WERI-Rb-1 (cell line): ENCODE data around the gene MLC1.
A peak's percentile ranks its signal among the peaks of the same experiment; 100 is the strongest.

Source experiments
- DNase-seq: peaks from one replicate; pipeline ENCODE4 v3.0.0-alpha.2; 2020
- H3K27ac ChIP-seq: fragments of 250-450 bp; sonication (Bioruptor Pico); 2 replicates; pipeline ENCODE4 v1.5.1; 2020; ENCODE audit warnings: mild to moderate bottlenecking, moderate library complexity
- H3K27me3 ChIP-seq: fragments of 250-450 bp; sonication (Bioruptor Pico); 2 replicates; pipeline ENCODE4 v1.5.1; 2021; ENCODE audit warnings: mild to moderate bottlenecking, low read depth, moderate library complexity; ENCODE audit not compliant: insufficient read depth, severe bottlenecking
- H3K36me3 ChIP-seq: fragments of 250-450 bp; sonication (Bioruptor Pico); 2 replicates; pipeline ENCODE4 v1.5.1; 2020; ENCODE audit warnings: mild to moderate bottlenecking, moderate library complexity
- H3K4me3 ChIP-seq: 2 replicates; pipeline ENCODE4 v1.5.1; 2011; ENCODE audit warnings: low read depth, mild to moderate bottlenecking, control low read depth, low read length
- H3K9me3 ChIP-seq: fragments of 250-450 bp; sonication (Bioruptor Pico); 2 replicates; pipeline ENCODE4 v1.5.1; 2021; ENCODE audit warnings: mild to moderate bottlenecking, moderate library complexity; ENCODE audit not compliant: severe bottlenecking
- TF ChIP-seq, protein P1 (sequence below): IDR thresholded peaks from 2 replicates; pipeline ENCODE4 v1.5.1; 2011; ENCODE audit warnings: low read depth, mild to moderate bottlenecking, control low read depth, inconsistent platforms, low read length

Gene MLC1

DNA sequence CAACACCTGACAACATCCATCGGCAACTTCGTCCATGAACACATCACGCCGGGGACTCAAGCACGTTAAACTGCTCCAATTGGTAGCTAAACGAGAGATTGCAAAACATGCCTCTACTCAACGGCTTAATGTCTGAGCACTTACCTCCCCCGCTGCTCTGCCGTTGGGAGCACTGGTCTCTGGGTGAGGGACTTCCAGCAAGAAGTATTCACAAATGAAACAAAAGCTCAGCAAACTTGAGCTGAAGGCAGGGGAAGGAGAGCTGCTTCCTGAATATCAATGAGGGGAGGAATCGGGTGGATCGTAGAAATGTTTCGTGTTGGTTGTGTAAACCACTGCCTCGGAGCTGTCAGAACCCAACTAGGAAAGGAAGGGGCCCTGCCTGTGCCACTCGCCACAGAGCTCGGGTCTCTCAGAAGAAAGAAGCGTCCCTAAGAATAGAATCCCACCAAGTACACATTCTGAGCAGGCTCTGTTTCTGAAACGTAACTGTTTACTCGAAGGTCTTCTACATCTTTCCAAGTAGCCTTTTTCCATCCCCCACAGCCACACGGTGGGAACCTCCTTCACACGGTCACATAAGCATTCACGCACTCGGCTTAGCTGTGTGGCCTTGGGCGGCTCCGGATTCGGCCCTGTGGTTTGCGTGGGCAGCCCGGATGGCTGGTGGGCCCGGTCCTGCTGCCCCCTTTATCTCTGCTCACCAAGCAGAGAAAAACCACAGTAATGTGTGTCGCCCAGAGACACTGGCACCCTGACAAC, at the start of gene MLC1:
Gene MLC1, minus strand, starts transcription at position 216 of the 762 bp plus-strand sequence. CDS start 524 bp downstream, outside the sequence.
- Histone ChIP-seq H3K36me3 (no peaks in the 10 kb centered on the region), H3K27me3 (no peaks in the 10 kb centered on the region), H3K9me3 (no peaks in the 10 kb centered on the region), H3K4me3 (no peak within 1 kb of the TSS), H3K27ac (peak within 1 kb of the TSS; percentile 39; the same call in 1 of the 2 replicates)
- TF ChIP-seq, protein P1, sequence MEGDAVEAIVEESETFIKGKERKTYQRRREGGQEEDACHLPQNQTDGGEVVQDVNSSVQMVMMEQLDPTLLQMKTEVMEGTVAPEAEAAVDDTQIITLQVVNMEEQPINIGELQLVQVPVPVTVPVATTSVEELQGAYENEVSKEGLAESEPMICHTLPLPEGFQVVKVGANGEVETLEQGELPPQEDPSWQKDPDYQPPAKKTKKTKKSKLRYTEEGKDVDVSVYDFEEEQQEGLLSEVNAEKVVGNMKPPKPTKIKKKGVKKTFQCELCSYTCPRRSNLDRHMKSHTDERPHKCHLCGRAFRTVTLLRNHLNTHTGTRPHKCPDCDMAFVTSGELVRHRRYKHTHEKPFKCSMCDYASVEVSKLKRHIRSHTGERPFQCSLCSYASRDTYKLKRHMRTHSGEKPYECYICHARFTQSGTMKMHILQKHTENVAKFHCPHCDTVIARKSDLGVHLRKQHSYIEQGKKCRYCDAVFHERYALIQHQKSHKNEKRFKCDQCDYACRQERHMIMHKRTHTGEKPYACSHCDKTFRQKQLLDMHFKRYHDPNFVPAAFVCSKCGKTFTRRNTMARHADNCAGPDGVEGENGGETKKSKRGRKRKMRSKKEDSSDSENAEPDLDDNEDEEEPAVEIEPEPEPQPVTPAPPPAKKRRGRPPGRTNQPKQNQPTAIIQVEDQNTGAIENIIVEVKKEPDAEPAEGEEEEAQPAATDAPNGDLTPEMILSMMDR = no peak
- DNase-seq = no peak

DNA sequence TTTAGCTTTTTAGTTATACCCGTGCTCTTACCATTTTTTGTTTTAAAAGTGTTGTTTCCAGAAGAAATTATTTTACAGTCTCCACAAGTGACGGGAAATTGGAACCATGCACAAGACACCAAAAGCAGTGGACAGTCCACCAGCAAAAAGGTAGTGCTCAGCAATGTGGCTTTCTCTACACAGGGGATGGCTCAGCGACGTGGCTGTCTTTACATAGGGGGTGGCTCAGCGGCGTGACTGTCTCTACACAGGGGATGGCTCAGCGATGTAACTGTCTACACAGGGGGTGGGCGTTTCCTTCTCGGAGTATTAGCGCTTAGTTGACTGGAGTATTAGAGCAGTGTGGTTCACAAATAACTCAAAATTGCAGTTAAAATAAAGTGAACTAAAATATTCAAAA, 49.3 kb upstream of the MLC1 start:
- no peaks in the 10 kb centered on the region for H3K9me3 ChIP-seq
- no peak overlapping the region for H3K27ac ChIP-seq
- DNase-seq = no peak
- H3K36me3 ChIP-seq = no peaks in the 10 kb centered on the region
- no peak overlapping the region for H3K4me3 ChIP-seq
- TF ChIP-seq, protein P1 = no peak
- H3K27me3 ChIP-seq = no peaks in the 10 kb centered on the region

DNA sequence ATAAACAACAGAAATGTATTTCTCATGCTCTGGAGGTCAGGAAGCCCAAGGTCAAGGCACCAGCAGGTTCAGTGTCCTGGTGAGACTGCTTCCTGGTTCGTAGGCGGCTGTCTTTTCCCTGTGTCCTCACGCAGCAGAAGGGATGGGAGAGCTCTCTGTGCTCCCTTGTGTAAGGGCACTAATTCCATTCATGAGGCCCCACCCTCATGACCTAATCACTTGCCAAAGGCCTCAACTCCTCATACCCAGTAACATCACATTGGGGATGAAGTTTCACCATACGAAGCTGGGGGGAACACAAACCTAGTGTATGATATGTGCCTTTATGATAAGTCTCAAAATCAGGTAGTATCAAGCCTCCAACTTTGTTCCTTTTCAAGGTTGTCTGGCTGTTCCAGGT, 46.7 kb upstream of the MLC1 start:
- Histone ChIP-seq H3K9me3 (no peaks in the 10 kb centered on the region), H3K27me3 (no peaks in the 10 kb centered on the region), H3K27ac (no peak overlapping the region), H3K36me3 (no peaks in the 10 kb centered on the region), H3K4me3 (no peak overlapping the region)
- DNase-seq = no peak
- TF ChIP-seq, protein P1 = no peak

DNA sequence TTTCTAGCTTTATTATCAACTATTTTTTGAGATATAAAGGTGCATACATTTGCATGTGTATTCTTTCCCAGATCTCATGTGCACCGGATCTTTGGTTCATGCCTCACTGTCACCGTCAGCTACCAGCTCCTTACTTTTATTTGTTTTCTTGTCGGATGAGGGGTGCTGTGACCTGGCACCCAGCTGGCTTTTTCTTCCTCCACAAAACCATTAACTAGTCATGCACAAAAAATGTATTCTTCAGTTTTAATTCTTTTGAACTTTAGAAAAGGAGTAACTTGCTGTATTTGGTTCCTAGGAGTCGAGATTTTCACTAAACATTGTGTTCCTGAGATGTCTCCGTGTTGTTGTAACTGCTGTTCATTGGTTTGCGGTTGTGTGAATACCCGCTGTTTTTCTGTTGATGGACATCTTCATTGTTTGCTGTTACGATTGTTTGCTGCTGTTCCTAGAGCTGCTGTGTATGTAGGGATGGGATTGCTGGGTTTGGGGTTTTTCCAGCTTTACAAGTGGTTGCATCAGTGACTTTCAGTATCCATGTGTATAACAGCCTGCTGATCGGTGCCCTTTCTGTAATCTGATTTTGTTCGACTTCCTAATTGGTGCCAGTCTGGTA, 44.0 kb upstream of the MLC1 start:
- no peak for DNase-seq
- TF ChIP-seq, protein P1 = no peak
- no peak overlapping the region for H3K27ac ChIP-seq
- no peaks in the 10 kb centered on the region for H3K36me3 ChIP-seq
- H3K9me3 ChIP-seq = no peaks in the 10 kb centered on the region
- H3K27me3 ChIP-seq = no peaks in the 10 kb centered on the region
- H3K4me3 ChIP-seq = no peak overlapping the region

DNA sequence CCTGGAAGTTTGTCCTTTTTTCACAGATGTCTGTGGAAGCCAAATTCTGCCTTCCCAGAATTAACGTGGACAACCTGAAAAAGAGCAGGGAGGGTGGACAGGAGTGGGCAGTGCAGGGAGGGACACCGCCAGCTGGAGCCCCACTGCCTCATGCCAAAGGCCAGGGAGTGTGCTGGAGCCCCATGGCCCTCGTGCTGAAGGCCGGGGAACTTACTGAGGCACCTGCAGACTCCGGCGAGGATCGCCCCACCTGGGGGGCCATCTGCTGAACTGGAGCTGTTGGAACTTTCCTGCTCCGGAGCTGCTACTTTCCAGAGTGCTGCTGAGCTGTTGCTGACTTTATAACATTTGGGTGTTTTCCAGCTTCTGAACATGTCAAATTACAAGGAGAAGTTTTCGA, 39.8 kb upstream of the MLC1 start:
- no peak for DNase-seq
- TF ChIP-seq, protein P1 = no peak

More for the DNA sequence above, 39.8 kb upstream of the MLC1 start:
- Histone ChIP-seq H3K4me3 (no peak overlapping the region), H3K27me3 (no peaks in the 10 kb centered on the region), H3K27ac (no peak overlapping the region), H3K36me3 (no peaks in the 10 kb centered on the region), H3K9me3 (peaks cover 4% of the 10 kb centered on the region)
